Mesendoderm (in vitro differentiated cells): ENCODE data around the gene OLFML2A. TPM values are rescaled to one million over a fixed set of nuclear protein-coding genes. Genes with fewer than 3 reads are reported as not detected.
"Not testable (repeated sequence)": the region's sequence is repeated elsewhere in the genome, so short reads cannot be mapped to it uniquely, and the experiment has no call there.

Experiments used
- DNase-seq: peaks from one replicate; pipeline ENCODE4 v3.0.0; 2013
- H2AK5ac ChIP-seq: 2 replicates; pipeline ENCODE4 v1.6.1; 2013; ENCODE audit warnings: low read length, inconsistent platforms
- H2BK120ac ChIP-seq: 2 replicates; pipeline ENCODE4 v1.6.1; 2013; ENCODE audit warnings: low read depth, mild to moderate bottlenecking, low read length, moderate library complexity, mixed read lengths
- H2BK15ac ChIP-seq: replicated peaks from 2 replicates; pipeline ENCODE4 v1.6.1; 2013; ENCODE audit warnings: low read depth, mild to moderate bottlenecking, moderate library complexity
- H2BK5ac ChIP-seq: 2 replicates; pipeline ENCODE4 v1.6.1; 2013; ENCODE audit warnings: low read length, inconsistent platforms
- H3K18ac ChIP-seq: 2 replicates; pipeline ENCODE4 v1.6.1; 2013; ENCODE audit warnings: mild to moderate bottlenecking, low read length, mixed read lengths
- H3K23ac ChIP-seq: one replicate; pipeline ENCODE4 v1.6.1; 2013; ENCODE audit warnings: low read length
- H3K27ac ChIP-seq: 2 replicates; pipeline ENCODE4 v1.5.1; 2013; ENCODE audit warnings: low read depth, mild to moderate bottlenecking, inconsistent platforms, low read length, moderate library complexity
- H3K27me3 ChIP-seq: 2 replicates; pipeline ENCODE4 v1.6.1; 2013; ENCODE audit warnings: low read length, control low read depth, mild to moderate bottlenecking, inconsistent platforms; ENCODE audit not compliant: insufficient read depth, poor library complexity
- H3K36me3 ChIP-seq: 2 replicates; pipeline ENCODE4 v1.6.1; 2013; ENCODE audit warnings: low read length, inconsistent platforms; ENCODE audit not compliant: control insufficient read depth, insufficient read depth
- H3K4ac ChIP-seq: one replicate; pipeline ENCODE4 v1.6.1; 2013; ENCODE audit warnings: low read depth, mild to moderate bottlenecking, low read length, moderate library complexity
- H3K4me1 ChIP-seq: 2 replicates; pipeline ENCODE4 v1.6.1; 2013; ENCODE audit warnings: low read depth, low read length, inconsistent platforms; ENCODE audit not compliant: control insufficient read depth
- H3K4me2 ChIP-seq: 2 replicates; pipeline ENCODE4 v1.6.1; 2013; ENCODE audit warnings: low read length
- H3K4me3 ChIP-seq: 2 replicates; pipeline ENCODE4 v1.5.1; 2013; ENCODE audit warnings: mild to moderate bottlenecking, low read length
- H3K56ac ChIP-seq: one replicate; pipeline ENCODE4 v1.6.1; 2013; ENCODE audit warnings: low read length
- H3K79me1 ChIP-seq: 2 replicates; pipeline ENCODE4 v1.6.1; 2013; ENCODE audit warnings: low read length, inconsistent platforms
- H3K79me2 ChIP-seq: 2 replicates; pipeline ENCODE4 v1.6.1; 2013; ENCODE audit warnings: mild to moderate bottlenecking, low read length; ENCODE audit not compliant: control insufficient read depth, insufficient read depth
- H3K9ac ChIP-seq: 2 replicates; pipeline ENCODE4 v1.6.1; 2013; ENCODE audit warnings: low read length, inconsistent platforms
- H4K5ac ChIP-seq: one replicate; pipeline ENCODE4 v1.6.1; 2013; ENCODE audit warnings: low read length
- H4K8ac ChIP-seq: one replicate; pipeline ENCODE4 v1.6.1; 2013; ENCODE audit warnings: low read depth, mild to moderate bottlenecking, control low read depth, low read length, moderate library complexity
- WGBS: extraction: QIAGEN DNeasy Blood & Tissue Kit; methylation state at CpG from one replicate; pipeline ENCODE4 v1.1.7; 2013; ENCODE audit warnings: low lambda C conversion rate, missing lambda C conversion rate; ENCODE audit not compliant: insufficient coverage; ENCODE audit errors: extremely low coverage; 5-methylcytosine and 5-hydroxymethylcytosine counted together
- polyA plus RNA-seq, 2 experiments: library from polyadenylated mRNA; stranded (reverse); fragments of 200-250 nt; gene quantifications; one replicate each; pipeline ENCODE4 v1.2.3, GENCODE V29; 2013

The OLFML2A gene
- 2.1 TPM for polyA plus RNA-seq (2013, experiment 1 of 2)
- 2.4 TPM for polyA plus RNA-seq (2013, experiment 2 of 2)

GRCh38 chr9:124776954-124777648 lies at the start of gene OLFML2A:
Gene OLFML2A, plus strand, starts transcription at chr9:124777133. Its CDS starts 138 bp downstream, at chr9:124777271.
- no peak within 1 kb of the TSS for H3K4ac ChIP-seq
- no peak within 1 kb of the TSS for H4K5ac ChIP-seq
- peak within 1 kb of the TSS; percentile 7 for H3K18ac ChIP-seq
- peak within 1 kb of the TSS; percentile 29 for H3K4me3 ChIP-seq
- no peak for DNase-seq
- peak within 1 kb of the TSS; percentile 69 for H3K9ac ChIP-seq
- no peaks in the 10 kb centered on the region for H3K79me1 ChIP-seq
- H3K36me3 ChIP-seq = no peaks in the 10 kb centered on the region
- peaks cover 3% of the 10 kb centered on the region for H3K4me1 ChIP-seq
- H3K27ac ChIP-seq = no peak within 1 kb of the TSS
- no peak within 1 kb of the TSS for H3K23ac ChIP-seq
- no peaks in the 10 kb centered on the region for H3K27me3 ChIP-seq
- H2BK120ac ChIP-seq = no peak within 1 kb of the TSS
- H2BK15ac ChIP-seq = no peak within 1 kb of the TSS
- no peak within 1 kb of the TSS for H2AK5ac ChIP-seq
- peak within 1 kb of the TSS; percentile 89 for H3K56ac ChIP-seq
- H2BK5ac ChIP-seq = no peak within 1 kb of the TSS
- peak within 1 kb of the TSS; percentile 60 for H3K4me2 ChIP-seq
- H4K8ac ChIP-seq = no peak within 1 kb of the TSS
- H3K79me2 ChIP-seq = no peaks in the 10 kb centered on the region
- no CpG with 5 or more reads among the region's 87 CpGs for WGBS

- Histone ChIP-seq H3K4me2 (no peak overlapping the region), H2BK5ac (no peak overlapping the region), H3K4me3 (no peak overlapping the region), H3K23ac (no peak overlapping the region), H3K79me2 (peaks cover 4% of the 10 kb centered on the region), H3K18ac (no peak overlapping the region), H4K5ac (no peak overlapping the region), H3K27ac (no peak overlapping the region), H3K56ac (no peak overlapping the region), H3K4me1 (no peaks in the 10 kb centered on the region), H3K4ac (no peak overlapping the region), H3K27me3 (no peaks in the 10 kb centered on the region), H2BK15ac (no peak overlapping the region), H3K79me1 (peaks cover 3% of the 10 kb centered on the region), H3K9ac (no peak overlapping the region), H2BK120ac (no peak overlapping the region), H3K36me3 (no peaks in the 10 kb centered on the region), H2AK5ac (no peak overlapping the region), H4K8ac (no peak overlapping the region)
- no CpG with 5 or more reads among the region's 2 CpGs for WGBS
- no peak for DNase-seq
Measured at GRCh38 chr9:124730772-124731171, 46.2 kb upstream of the OLFML2A start.

GRCh38 chr9:124733964-124734740 lies 42.8 kb upstream of the OLFML2A start:
- Histone ChIP-seq H3K4me2 (no peak overlapping the region), H3K27ac (no peak overlapping the region), H3K4me1 (no peaks in the 10 kb centered on the region), H3K4me3 (no peak overlapping the region), H3K36me3 (no peaks in the 10 kb centered on the region), H3K9ac (no peak overlapping the region), H2BK120ac (no peak overlapping the region), H4K5ac (no peak overlapping the region), H2AK5ac (no peak overlapping the region), H3K27me3 (no peaks in the 10 kb centered on the region), H3K4ac (no peak overlapping the region), H3K79me1 (peaks cover 3% of the 10 kb centered on the region), H3K18ac (peak overlapping the region; percentile 36), H2BK5ac (no peak overlapping the region), H3K23ac (no peak overlapping the region), H4K8ac (no peak overlapping the region), H3K56ac (peak overlapping the region; percentile 17), H2BK15ac (no peak overlapping the region), H3K79me2 (peaks cover 4% of the 10 kb centered on the region)
- no CpG with 5 or more reads among the region's 14 CpGs for WGBS
- no peak for DNase-seq

GRCh38 chr9:124734741-124735083 lies 42.2 kb upstream of the OLFML2A start:
- not testable (repeated sequence) for H2BK15ac ChIP-seq, H3K4me1 ChIP-seq, H3K4me3 ChIP-seq, H3K4ac ChIP-seq, H2AK5ac ChIP-seq, H4K8ac ChIP-seq, H3K23ac ChIP-seq, H3K36me3 ChIP-seq, H3K79me1 ChIP-seq, H3K56ac ChIP-seq, DNase-seq, H3K27me3 ChIP-seq, H2BK5ac ChIP-seq, H3K9ac ChIP-seq, H3K4me2 ChIP-seq, H4K5ac ChIP-seq, H3K79me2 ChIP-seq, H2BK120ac ChIP-seq
- Histone ChIP-seq H3K18ac (peak overlapping the region; percentile 36), H3K27ac (peak overlapping the region; percentile 30)
- WGBS = no CpG with 5 or more reads among the region's 7 CpGs

- no peak overlapping the region for H3K23ac ChIP-seq
- H2BK120ac ChIP-seq = no peak overlapping the region
- peaks cover 5% of the 10 kb centered on the region for H3K79me1 ChIP-seq
- DNase-seq = peak; percentile 74
- H2AK5ac ChIP-seq = no peak overlapping the region
- H2BK5ac ChIP-seq = no peak overlapping the region
- no peak overlapping the region for H3K56ac ChIP-seq
- no peaks in the 10 kb centered on the region for H3K4me1 ChIP-seq
- no peak overlapping the region for H3K9ac ChIP-seq
- H3K79me2 ChIP-seq = peaks cover 8% of the 10 kb centered on the region
- H3K4me3 ChIP-seq = no peak overlapping the region
- no peaks in the 10 kb centered on the region for H3K27me3 ChIP-seq
- H3K36me3 ChIP-seq = no peaks in the 10 kb centered on the region
- no peak overlapping the region for H3K4ac ChIP-seq
- H3K18ac ChIP-seq = no peak overlapping the region
- no peak overlapping the region for H2BK15ac ChIP-seq
- peak overlapping the region; percentile 30 for H3K27ac ChIP-seq
- H3K4me2 ChIP-seq = no peak overlapping the region
- no peak overlapping the region for H4K8ac ChIP-seq
- no peak overlapping the region for H4K5ac ChIP-seq
Measured at GRCh38 chr9:124735121-124735520, 41.8 kb upstream of the OLFML2A start.
